Common myeloid progenitor, CD34-positive (primary cell): ENCODE measurements around the gene ASB16.

Source experiments
- CTCF ChIA-PET: fragments of 350-600 bp; sonication (Branson Sonifier 250); formaldehyde crosslinking; loops from one replicate; lab custom pipeline; 2021; ENCODE audit warnings: antibody characterized with exemption; lab: Charles Lee
- POLR2A ChIA-PET: fragments of 350-600 bp; sonication (Branson Sonifier 250); formaldehyde crosslinking; loops from one replicate; lab custom pipeline; 2021; ENCODE audit warnings: antibody characterized with exemption; lab: Charles Lee
- DNase-seq, 3 donors: peaks; one replicate each; pipeline versions ENCODE4 v3.0.0 to v3.0.0-alpha.2; 2013
- H3K27ac ChIP-seq, 2 experiments: 1 replicate in 1 of 2; 2 replicates in 1 of 2; pipeline ENCODE4 v1.7.0; 2013; ENCODE audit warnings: inconsistent platforms in 2 of 2, low read length in 2 of 2, mild to moderate bottlenecking in 2 of 2, low read depth in 1 of 2, moderate library complexity in 1 of 2; ENCODE audit not compliant: severe bottlenecking in 2 of 2, insufficient read depth in 1 of 2, poor library complexity in 1 of 2
- H3K27me3 ChIP-seq, 5 experiments: replicated peaks in 2 of 5; 1 replicate in 3 of 5; 2 replicates in 2 of 5; pipeline versions ENCODE4 v1.6.1 to v1.7.0; 2013; ENCODE audit warnings: low read length in 4 of 5, mild to moderate bottlenecking in 2 of 5, moderate library complexity in 2 of 5, inconsistent platforms in 1 of 5; ENCODE audit not compliant: insufficient read depth in 5 of 5, control insufficient read depth in 4 of 5
- H3K36me3 ChIP-seq, 4 experiments: 1 replicate in 2 of 4; 2 replicates in 2 of 4; pipeline versions ENCODE4 v1.6.1 to v1.7.0; 2013; ENCODE audit warnings: low read length in 3 of 4, control low read depth in 1 of 4, mild to moderate bottlenecking in 1 of 4; ENCODE audit not compliant: control insufficient read depth in 4 of 4, insufficient read depth in 4 of 4
- H3K4me1 ChIP-seq, 4 experiments: 1 replicate in 3 of 4; 2 replicates in 1 of 4; pipeline versions ENCODE4 v1.6.1 to v1.7.1; 2013; ENCODE audit warnings: low read length in 3 of 4, mild to moderate bottlenecking in 3 of 4, control low read depth in 1 of 4, inconsistent platforms in 1 of 4, moderate library complexity in 1 of 4; ENCODE audit not compliant: control insufficient read depth in 4 of 4, insufficient read depth in 4 of 4; ENCODE audit errors: control extremely low read depth in 1 of 4
- H3K4me3 ChIP-seq, 7 experiments: 1 replicate in 4 of 7; 2 replicates in 3 of 7; pipeline versions ENCODE4 v1.5.1 to v1.7.0; 2013; ENCODE audit warnings: mild to moderate bottlenecking in 7 of 7, low read length in 6 of 7, moderate library complexity in 6 of 7, inconsistent platforms in 2 of 7, low read depth in 2 of 7, control low read depth in 1 of 7; ENCODE audit not compliant: insufficient read depth in 4 of 7, control insufficient read depth in 1 of 7; ENCODE audit errors: extremely low read depth in 1 of 7
- H3K9me3 ChIP-seq, 5 experiments: 1 replicate in 4 of 5; 2 replicates in 1 of 5; pipeline versions ENCODE4 v1.6.1 to v1.7.1; 2013; ENCODE audit warnings: low read length in 4 of 5, mild to moderate bottlenecking in 2 of 5, inconsistent platforms in 1 of 5, low read depth in 1 of 5, moderate library complexity in 1 of 5; ENCODE audit not compliant: control insufficient read depth in 4 of 5, insufficient read depth in 2 of 5; ENCODE audit errors: control extremely low read depth in 1 of 5
- WGBS: methylation state at CpG from one replicate; pipeline ENCODE4 v1.1.5; 2013; ENCODE audit not compliant: insufficient coverage; 5-methylcytosine and 5-hydroxymethylcytosine counted together

Gene ASB16

DNA sequence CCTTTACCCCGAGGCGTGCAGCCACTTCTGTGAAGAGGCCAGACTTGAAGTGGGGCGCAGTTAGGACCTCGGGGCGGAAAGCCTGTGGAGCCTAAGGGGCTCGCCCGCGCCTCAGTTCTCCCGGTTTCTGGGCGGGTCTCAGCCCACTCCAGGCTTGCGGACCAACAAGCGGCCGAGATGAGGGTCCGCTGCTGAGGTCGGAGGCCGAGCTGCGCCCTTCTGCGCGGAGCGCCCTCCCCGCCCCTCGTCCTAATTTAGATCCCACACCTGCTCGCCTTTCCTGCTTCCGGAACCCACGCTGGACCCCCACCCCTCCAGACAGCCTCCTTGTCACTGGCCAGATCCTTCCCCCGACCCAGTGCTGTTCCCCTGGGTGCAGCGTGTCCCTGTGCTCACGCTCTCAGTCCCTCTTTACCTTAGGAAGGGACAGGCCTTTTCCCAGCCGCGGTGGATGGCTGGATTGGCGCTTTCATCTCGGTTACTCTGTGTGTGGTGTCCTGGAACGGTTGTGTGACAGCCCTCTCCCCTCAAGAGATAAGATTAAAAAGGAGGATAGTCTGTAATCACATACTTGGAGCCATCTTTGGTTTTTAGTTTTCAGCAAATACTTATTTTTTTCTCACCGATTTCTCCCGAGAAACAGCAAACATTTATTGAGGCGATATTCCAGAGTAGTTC is 30.1 kb downstream of the ASB16 start:
- CTCF ChIA-PET: interaction anchor here (1.5 to 3.0 kb wide), 6 partner anchors 9 to 149 kb away, joined by 4 to 25 read pairs (median 8); no protein-coding TSS in a partner anchor
- peak overlapping the region; percentile 61 to 91 for H3K27ac ChIP-seq
- peak overlapping the region; percentile 64 to 95 (median 80) for H3K4me3 ChIP-seq
- no peaks in the 10 kb centered on the region for H3K9me3 ChIP-seq
- whole genome bisulfite sequencing: 9% methylated on average over 22 of the region's 36 CpGs
- DNase-seq: no peak
- H3K4me1 ChIP-seq: peaks cover 6 to 49% (median 45%) of the 10 kb centered on the region in 4 experiments
- no peaks in the 10 kb centered on the region for H3K27me3 ChIP-seq
- peaks cover 0 to 18% (median 15%) of the 10 kb centered on the region in 4 experiments for H3K36me3 ChIP-seq
- POLR2A ChIA-PET: interaction anchor here (0.5 to 1.0 kb wide), 2 partner anchors 130 to 437 kb away, joined by 3 read pairs; no protein-coding TSS in a partner anchor

DNA sequence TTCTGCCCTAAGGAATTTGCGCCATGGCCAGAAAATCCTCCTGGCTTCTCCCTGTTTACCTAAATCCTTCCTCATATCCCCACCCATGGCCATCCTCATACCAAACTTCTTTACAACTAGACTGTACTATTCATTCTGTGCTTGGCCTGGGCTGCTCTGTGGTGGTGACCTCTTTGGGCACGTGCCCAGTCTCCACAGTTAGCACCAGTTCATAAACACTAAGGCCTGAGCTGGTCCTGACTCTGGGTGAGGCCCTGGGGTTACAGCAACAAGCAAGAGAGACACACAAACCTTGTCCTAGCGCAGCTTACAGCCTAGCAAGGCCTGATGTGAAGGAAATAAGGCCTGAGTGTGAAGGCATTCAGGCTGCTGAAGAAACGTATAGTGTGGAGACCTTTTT is 32.3 kb downstream of the ASB16 start:
- ChIA-PET CTCF (interaction anchor here (1.4 to 3.6 kb wide), 7 partner anchors 11 to 155 kb away, joined by 3 to 25 read pairs (median 8); partner anchors contain the start of gene GRN), POLR2A (no interaction called here)
- Histone ChIP-seq H3K27me3 (no peaks in the 10 kb centered on the region), H3K4me1 (peaks cover 5 to 38% (median 37%) of the 10 kb centered on the region in 4 experiments), H3K9me3 (no peaks in the 10 kb centered on the region), H3K36me3 (peaks cover 2 to 18% (median 13%) of the 10 kb centered on the region in 4 experiments), H3K27ac (no peak overlapping the region), H3K4me3 (no peak overlapping the region)
- no peak for DNase-seq
- 74% methylated on average over 4 of the region's 4 CpGs for WGBS

DNA sequence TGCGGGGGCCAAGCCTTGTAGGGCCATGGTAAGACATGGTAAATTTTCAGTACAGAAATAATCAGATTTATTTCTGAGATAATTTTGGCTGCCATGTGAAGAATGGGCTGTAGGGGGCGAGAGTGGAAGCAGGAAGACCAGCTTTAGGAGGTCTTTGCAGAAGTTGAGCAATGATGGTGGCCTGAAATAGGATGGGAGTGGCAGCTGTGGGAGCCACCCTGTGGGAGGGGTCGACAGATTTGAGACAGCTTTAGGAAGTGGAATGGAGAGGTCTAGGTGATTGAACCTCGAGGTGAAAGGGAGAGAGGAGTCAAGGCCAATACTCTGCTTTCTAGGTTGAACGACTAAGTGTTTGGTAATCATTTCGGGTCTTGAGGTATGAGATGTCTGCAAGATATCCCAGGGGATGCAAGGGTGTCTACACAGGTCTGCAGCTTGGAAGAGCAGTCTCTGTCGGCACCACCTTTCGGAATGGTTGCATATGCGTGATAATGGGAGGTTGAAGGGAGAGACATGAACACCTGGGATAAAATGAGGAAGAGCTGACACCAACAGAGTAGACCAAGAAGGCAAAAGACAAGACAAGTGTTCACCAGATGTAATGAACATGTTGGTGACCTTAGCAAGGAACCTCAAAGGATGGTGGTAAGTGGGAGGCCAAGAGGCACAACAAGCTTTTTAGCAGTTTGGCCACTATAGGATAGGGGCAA is 33.4 kb downstream of the ASB16 start:
- peaks cover 5 to 28% (median 21%) of the 10 kb centered on the region in 4 experiments for H3K36me3 ChIP-seq
- H3K4me1 ChIP-seq: peaks cover 4 to 33% (median 28%) of the 10 kb centered on the region in 4 experiments
- ChIA-PET CTCF (interaction anchor here (0.6 to 3.6 kb wide), 21 partner anchors 9 to 329 kb away, joined by 3 to 25 read pairs (median 5); partner anchors contain the start of genes FAM171A2, GRN and SLC25A39), POLR2A (interaction anchor here (0.8 kb wide), 1 partner anchor 16 kb away, joined by 3 read pairs; the partner anchor contains the start of gene UBTF)
- no peaks in the 10 kb centered on the region for H3K9me3 ChIP-seq
- peak; percentile 78 to 89 (median 87) for DNase-seq
- peak overlapping the region in 1 of 7 experiments; percentile 31 for H3K4me3 ChIP-seq
- 63% methylated on average over 9 of the region's 9 CpGs for whole genome bisulfite sequencing
- no peak overlapping the region for H3K27ac ChIP-seq
- no peaks in the 10 kb centered on the region for H3K27me3 ChIP-seq

DNA sequence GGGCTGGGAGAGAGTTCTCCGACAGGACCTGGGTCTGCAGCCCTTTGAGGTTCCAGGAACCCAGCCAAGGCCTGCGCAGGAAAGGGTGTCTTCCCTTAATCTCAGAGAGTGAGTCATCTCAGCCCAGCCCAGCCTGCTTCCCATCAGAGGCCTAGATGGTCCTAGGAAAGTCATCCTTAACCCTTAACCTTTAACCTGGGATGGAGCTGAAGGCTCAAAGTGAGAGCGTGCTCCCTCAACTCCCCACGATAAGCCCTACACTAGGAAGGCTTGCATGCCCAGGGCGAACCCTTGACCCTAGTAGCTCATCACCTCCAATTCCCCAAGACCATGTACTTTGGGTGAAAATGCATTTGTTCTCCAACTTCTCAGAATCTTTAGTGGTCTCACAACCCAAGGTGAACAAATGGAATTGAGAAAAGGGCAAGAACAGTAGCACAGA is 34.0 kb downstream of the ASB16 start:
- peaks cover 4 to 33% (median 28%) of the 10 kb centered on the region in 4 experiments for H3K4me1 ChIP-seq
- peak in 1 of 3 donors; percentile 32 for DNase-seq

DNA sequence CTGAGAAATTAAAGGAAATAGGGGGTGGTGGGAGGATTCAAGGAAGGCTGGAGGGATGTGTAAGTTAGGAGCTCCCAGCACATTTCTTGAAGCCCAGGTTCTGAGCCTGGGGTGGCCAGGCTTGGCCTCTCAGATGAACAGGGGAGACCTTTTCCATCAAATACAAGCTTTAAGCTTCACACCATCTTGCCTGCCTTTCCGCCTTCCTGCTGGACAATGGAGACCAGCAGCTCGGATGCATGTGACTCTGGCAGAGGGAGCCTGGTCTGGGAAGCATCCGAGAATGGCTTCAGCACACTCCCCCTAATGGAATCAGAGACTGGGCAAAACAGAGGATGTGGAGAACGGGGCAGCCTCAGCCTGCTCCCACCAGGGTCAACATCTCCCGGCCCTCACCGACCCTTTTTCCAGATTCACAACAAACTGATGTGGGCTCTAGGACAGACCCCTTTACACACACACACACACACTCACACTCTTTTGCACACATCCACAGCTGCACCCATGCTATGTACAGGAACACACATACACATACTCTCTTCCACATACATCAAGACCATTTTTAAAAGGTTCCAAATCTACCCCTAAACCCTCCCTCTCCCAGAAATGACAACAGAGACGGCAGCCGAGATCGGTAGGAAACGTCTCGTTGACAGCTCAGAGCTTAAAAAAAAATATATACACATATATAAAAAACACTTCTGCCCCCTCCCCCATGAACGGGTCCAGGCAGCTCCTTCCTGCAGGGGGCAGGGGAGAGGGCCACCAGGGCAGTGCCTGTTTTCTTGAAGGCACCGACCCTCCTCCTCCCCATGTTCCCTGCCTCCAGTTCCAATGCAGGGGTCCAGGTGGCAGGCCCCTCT is 35.7 kb downstream of the ASB16 start:
- Histone ChIP-seq H3K36me3 (peaks cover 6 to 45% (median 37%) of the 10 kb centered on the region in 4 experiments), H3K4me3 (no peak overlapping the region), H3K27me3 (no peaks in the 10 kb centered on the region), H3K27ac (no peak overlapping the region), H3K9me3 (no peaks in the 10 kb centered on the region), H3K4me1 (peaks cover under 1 to 39% (median 30%) of the 10 kb centered on the region in 4 experiments)
- ChIA-PET CTCF (interaction anchor here (0.9 to 1.4 kb wide), 9 partner anchors 9 to 317 kb away, joined by 3 to 7 read pairs (median 4); no protein-coding TSS in a partner anchor), POLR2A (interaction anchor here (0.6 to 0.7 kb wide), 2 partner anchors 14 to 635 kb away, joined by 3 to 4 read pairs; no protein-coding TSS in a partner anchor)
- peak in 2 of 3 donors; percentile 55 to 60 for DNase-seq
- WGBS: 63% methylated on average over 9 of the region's 13 CpGs

More for the DNA sequence above, 34.0 kb downstream of the ASB16 start:
- Histone ChIP-seq H3K36me3 (peaks cover 5 to 34% (median 26%) of the 10 kb centered on the region in 4 experiments), H3K4me3 (peak overlapping the region in 1 of 7 experiments; percentile 31), H3K9me3 (no peaks in the 10 kb centered on the region), H3K27ac (no peak overlapping the region), H3K27me3 (no peaks in the 10 kb centered on the region)
- CTCF ChIA-PET: interaction anchor here (0.9 to 3.6 kb wide), 17 partner anchors 9 to 158 kb away, joined by 3 to 25 read pairs (median 5); partner anchors contain the start of genes FAM171A2, GRN and SLC25A39
- POLR2A ChIA-PET: no interaction called here
- WGBS: 70% methylated on average over 5 of the region's 5 CpGs

DNA sequence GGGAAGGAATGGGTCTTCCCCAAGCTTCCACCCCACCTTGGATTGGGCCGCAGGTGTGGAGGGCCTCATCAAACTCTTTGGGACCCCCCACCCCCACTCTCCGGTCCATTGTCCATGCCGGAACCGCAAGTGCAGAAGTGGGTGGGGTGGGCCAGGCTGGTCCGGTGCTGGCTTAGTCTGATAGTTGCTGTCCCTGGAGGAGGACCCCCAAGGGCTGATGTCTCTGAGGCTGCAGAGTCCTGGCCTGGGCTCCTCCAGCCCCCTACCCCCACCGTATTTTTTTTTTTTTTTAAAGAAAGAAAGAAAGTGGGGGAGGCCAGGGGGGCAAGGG is 36.3 kb downstream of the ASB16 start:
- Histone ChIP-seq H3K27ac (no peak overlapping the region), H3K4me1 (peaks cover 0 to 37% (median 29%) of the 10 kb centered on the region in 4 experiments), H3K27me3 (no peaks in the 10 kb centered on the region), H3K36me3 (peaks cover 11 to 51% (median 43%) of the 10 kb centered on the region in 4 experiments), H3K9me3 (no peaks in the 10 kb centered on the region), H3K4me3 (no peak overlapping the region)
- POLR2A ChIA-PET: interaction anchor here (0.6 to 0.7 kb wide), 2 partner anchors 15 to 634 kb away, joined by 3 to 4 read pairs; no protein-coding TSS in a partner anchor
- no peak for DNase-seq
- WGBS: 88% methylated on average over 4 of the region's 6 CpGs
- CTCF ChIA-PET: interaction anchor here (0.9 to 1.4 kb wide), 7 partner anchors 9 to 317 kb away, joined by 3 to 7 read pairs (median 4); partner anchors contain the start of gene GRN
